GM20000 (cell line): Measurements from ENCODE around the gene PIK3CG.
"Not testable (repeated sequence)": the region's sequence is repeated elsewhere in the genome, so short reads cannot be mapped to it uniquely, and the experiment has no call there.

Experiments
- DNase-seq: peaks from one replicate; pipeline ENCODE4 v3.0.0; 2012; ENCODE audit warnings: low spot score
- CTCF ChIP-seq: IDR thresholded peaks from 2 replicates; pipeline ENCODE4 v1.5.1; 2012; ENCODE audit warnings: mild to moderate bottlenecking, control low read depth; ENCODE audit errors: extremely low read depth, missing control alignments

Gene PIK3CG

GRCh38 chr7:106827626-106828025, 37.5 kb upstream of the PIK3CG start:
- no peak for DNase-seq
- TF ChIP-seq CTCF = no peak

GRCh38 chr7:106829496-106829895, 35.6 kb upstream of the PIK3CG start:
- no peak for TF ChIP-seq CTCF
- no peak for DNase-seq

- not testable (repeated sequence) for DNase-seq
These were observed 34.2 kb upstream of the PIK3CG start for GRCh38 chr7:106830896-106831295.

GRCh38 chr7:106836816-106837215, 28.3 kb upstream of the PIK3CG start:
- no peak for TF ChIP-seq CTCF
- no peak for DNase-seq

GRCh38 chr7:106839511-106839910, 25.6 kb upstream of the PIK3CG start:
- DNase-seq = no peak
- TF ChIP-seq CTCF = no peak

GRCh38 chr7:106840342-106840741, 24.7 kb upstream of the PIK3CG start:
- no peak for DNase-seq
- TF ChIP-seq CTCF = no peak

- no peak for TF ChIP-seq CTCF
- no peak for DNase-seq
These were observed 23.1 kb upstream of the PIK3CG start for GRCh38 chr7:106841896-106842390.

GRCh38 chr7:106844279-106844997, 20.6 kb upstream of the PIK3CG start:
- no peak for TF ChIP-seq CTCF
- no peak for DNase-seq
